Hepatocyte (in vitro differentiated cells): Measurements from ENCODE around the gene PPP1R1C. TPM values are rescaled to one million over a fixed set of nuclear protein-coding genes. Genes with fewer than 3 reads are reported as not detected.

Experiments
- DNase-seq: peaks from one replicate; pipeline ENCODE4 v3.0.0-alpha.2; 2016; ENCODE audit warnings: low spot score
- H2AFZ ChIP-seq: fragments of 200-600 bp; sonication (generic); 2 replicates; pipeline ENCODE4 v1.6.0; 2016; ENCODE audit warnings: antibody characterized with exemption, mild to moderate bottlenecking
- H3K27ac ChIP-seq: fragments of 200-600 bp; sonication (generic); 2 replicates; pipeline ENCODE4 v1.5.1; 2016; ENCODE audit warnings: mild to moderate bottlenecking
- H3K27me3 ChIP-seq: fragments of 200-600 bp; sonication (generic); 2 replicates; pipeline ENCODE4 v1.6.1; 2016
- H3K36me3 ChIP-seq: fragments of 200-600 bp; sonication (generic); replicated peaks from 2 replicates; pipeline ENCODE4 v1.5.1; 2016; ENCODE audit warnings: low read depth; ENCODE audit not compliant: insufficient read depth
- H3K4me1 ChIP-seq: fragments of 200-600 bp; sonication (generic); 2 replicates; pipeline ENCODE4 v1.5.1; 2016; ENCODE audit warnings: mild to moderate bottlenecking, moderate library complexity; ENCODE audit not compliant: insufficient read depth
- H3K4me2 ChIP-seq: fragments of 200-600 bp; sonication (generic); 2 replicates; pipeline ENCODE4 v1.6.0; 2016
- H3K4me3 ChIP-seq: fragments of 200-600 bp; sonication (generic); 2 replicates; pipeline ENCODE4 v1.5.1; 2016; ENCODE audit warnings: mild to moderate bottlenecking
- H3K79me2 ChIP-seq: fragments of 200-600 bp; sonication (generic); 2 replicates; pipeline ENCODE4 v1.6.0; 2017; ENCODE audit warnings: mild to moderate bottlenecking
- H3K9me2 ChIP-seq: fragments of 200-600 bp; sonication (generic); replicated peaks from 2 replicates; pipeline ENCODE4 v1.6.0; 2017; ENCODE audit warnings: mild to moderate bottlenecking; ENCODE audit not compliant: insufficient read depth
- H3K9me3 ChIP-seq: fragments of 200-600 bp; sonication (generic); 2 replicates; pipeline ENCODE4 v1.5.1; 2016; ENCODE audit warnings: low read depth, mild to moderate bottlenecking
- H4K20me1 ChIP-seq: fragments of 200-600 bp; sonication (generic); 2 replicates; pipeline ENCODE4 v1.6.0; 2016; ENCODE audit warnings: mild to moderate bottlenecking; ENCODE audit not compliant: insufficient read depth, poor library complexity, severe bottlenecking
- CTCF ChIP-seq: fragments of 200-600 bp; sonication (generic); IDR thresholded peaks from 2 replicates; pipeline ENCODE4 v1.5.1; 2016; ENCODE audit warnings: antibody characterized with exemption, mild to moderate bottlenecking; ENCODE audit not compliant: poor library complexity
- EZH2 ChIP-seq: fragments of 200-600 bp; sonication (generic); IDR thresholded peaks from 2 replicates; pipeline ENCODE4 v1.6.1; 2016; ENCODE audit warnings: antibody characterized with exemption, mild to moderate bottlenecking, borderline replicate concordance
- EZH2phosphoT487 ChIP-seq: fragments of 200-600 bp; sonication (generic); IDR thresholded peaks from one replicate; pipeline ENCODE4 v1.6.1; 2018; ENCODE audit warnings: antibody characterized with exemption, mild to moderate bottlenecking, low read depth, moderate library complexity; ENCODE audit not compliant: unreplicated experiment, severe bottlenecking
- WGBS: methylation state at CpG from one replicate; pipeline ENCODE4 v1.1.6; 2016; ENCODE audit warnings: low lambda C conversion rate; ENCODE audit errors: missing lambda C conversion rate; 5-methylcytosine and 5-hydroxymethylcytosine counted together
- polyA plus RNA-seq: library from polyadenylated mRNA; unstranded; fragments of >200 nt; fragmentation: Nextera tagmentation; extraction: Ambion mirVana; gene quantifications from 2 replicates; pipeline ENCODE4 v1.2.1, GENCODE V29; 2016
- total RNA-seq: library from RNA; depleted of rRNA; stranded (reverse); fragments of >200 nt; gene quantifications from 2 replicates; pipeline ENCODE4 v1.2.3, GENCODE V29; 2014

Gene PPP1R1C
- total and polyA plus RNA-seq, 2 experiments from 2014 or later = 8.4 to 10.7 TPM

GRCh38 chr2:182133195-182133891 lies 147.7 kb downstream of the PPP1R1C start:
- H4K20me1 ChIP-seq = no peaks in the 10 kb centered on the region
- H3K27me3 ChIP-seq = no peaks in the 10 kb centered on the region
- TF ChIP-seq EZH2phosphoT487 (no peak), CTCF (no peak), EZH2 (no peak)
- H3K27ac ChIP-seq = no peak overlapping the region
- no peaks in the 10 kb centered on the region for H3K9me3 ChIP-seq
- no peak for DNase-seq
- no peaks in the 10 kb centered on the region for H3K36me3 ChIP-seq
- H3K4me3 ChIP-seq = no peak overlapping the region
- no peaks in the 10 kb centered on the region for H3K9me2 ChIP-seq
- H3K79me2 ChIP-seq = no peaks in the 10 kb centered on the region
- no peak overlapping the region for H2AFZ ChIP-seq
- H3K4me1 ChIP-seq = no peaks in the 10 kb centered on the region
- 70% methylated on average over 1 of the region's 1 CpG for WGBS
- no peak overlapping the region for H3K4me2 ChIP-seq

- DNase-seq = no peak
- 67% methylated on average over 1 of the region's 1 CpG for WGBS
- Histone ChIP-seq H3K27ac (no peak overlapping the region), H4K20me1 (no peaks in the 10 kb centered on the region), H3K9me2 (no peaks in the 10 kb centered on the region), H3K4me3 (no peak overlapping the region), H3K27me3 (no peaks in the 10 kb centered on the region), H3K4me1 (no peaks in the 10 kb centered on the region), H3K79me2 (no peaks in the 10 kb centered on the region), H3K9me3 (no peaks in the 10 kb centered on the region), H3K4me2 (no peak overlapping the region), H2AFZ (no peak overlapping the region), H3K36me3 (no peaks in the 10 kb centered on the region)
- no peak for TF ChIP-seq EZH2
- TF ChIP-seq EZH2phosphoT487 = no peak
- TF ChIP-seq CTCF = no peak
Observed at GRCh38 chr2:182134201-182134600, 148.5 kb downstream of the PPP1R1C start.

- no peak for DNase-seq
- no peak overlapping the region for H3K4me3 ChIP-seq
- H3K36me3 ChIP-seq = no peaks in the 10 kb centered on the region
- H3K79me2 ChIP-seq = no peaks in the 10 kb centered on the region
- H3K27ac ChIP-seq = no peak overlapping the region
- H3K9me2 ChIP-seq = no peaks in the 10 kb centered on the region
- H3K4me2 ChIP-seq = no peak overlapping the region
- H3K9me3 ChIP-seq = no peaks in the 10 kb centered on the region
- no peaks in the 10 kb centered on the region for H3K27me3 ChIP-seq
- H4K20me1 ChIP-seq = no peaks in the 10 kb centered on the region
- TF ChIP-seq EZH2phosphoT487 (no peak), CTCF (no peak), EZH2 (no peak)
- H2AFZ ChIP-seq = no peak overlapping the region
- 79% methylated on average over 6 of the region's 6 CpGs for WGBS
- H3K4me1 ChIP-seq = no peaks in the 10 kb centered on the region
Observed at GRCh38 chr2:182142062-182142461, 156.4 kb downstream of the PPP1R1C start.
